GM23248 (cell line): ENCODE data around the gene PKHD1.

Experiments
- EZH2 ChIP-seq: fragments of 200-600 bp; sonication (generic); IDR thresholded peaks from 2 replicates; pipeline ENCODE4 v1.6.1; 2018; ENCODE audit warnings: antibody characterized with exemption, mild to moderate bottlenecking; ENCODE audit not compliant: insufficient read depth, poor library complexity, severe bottlenecking
- EZH2phosphoT487 ChIP-seq: fragments of 200-600 bp; sonication (generic); IDR thresholded peaks from 2 replicates; pipeline ENCODE4 v1.6.1; 2018; ENCODE audit warnings: antibody characterized with exemption, moderate library complexity, mild to moderate bottlenecking, low read depth; ENCODE audit not compliant: insufficient read depth

GRCh38 chr6:51856508-51856907 is 230.9 kb downstream of the PKHD1 start:
- TF ChIP-seq EZH2phosphoT487 (no peak), EZH2 (no peak)
